ENCODE data around the gene POU2AF3. TPM values are rescaled to one million over a fixed set of nuclear protein-coding genes. Genes with fewer than 3 reads are reported as not detected.
A peak's percentile ranks its signal among the peaks of the same experiment; 100 is the strongest.
"Not testable (repeated sequence)": the region's sequence is repeated elsewhere in the genome, so short reads cannot be mapped to it uniquely, and the experiment has no call there.

Gene POU2AF3
- total and polyA plus RNA-seq, 8 donors = 1.1 to 15.7 (median 2.2) TPM

GRCh38 chr11:111310088-111310487 is 11.7 kb downstream of the POU2AF3 start:
- H3K27me3 ChIP-seq = no peaks in the 10 kb centered on the region
- intact Hi-C loops (cut with DNase I) = no loop called here
- no peak overlapping the region for H3K4me3 ChIP-seq
- 63 to 65% methylated on average over 3 of the region's 3 CpGs for WGBS, 2 donors
- peak overlapping the region in 2 of 4 donors; percentile 19 to 26 for H3K27ac ChIP-seq
- ATAC-seq = peak in 3 of 4 donors; percentile 13 to 67 (median 29)
- FAIRE-seq = no peak
- no peaks in the 10 kb centered on the region for H3K36me3 ChIP-seq
- DNase-seq = no peak
- TF ChIP-seq CTCF (IDR thresholded peaks at IDR 0.05) = no peak
- H3K9me3 ChIP-seq = no peaks in the 10 kb centered on the region
- peaks cover 4 to 35% (median 7%) of the 10 kb centered on the region in 3 donors for H3K4me1 ChIP-seq

- no peaks in the 10 kb centered on the region for H3K9me3 ChIP-seq
- H3K36me3 ChIP-seq = no peaks in the 10 kb centered on the region
- 79 to 84% methylated on average over 6 of the region's 6 CpGs for WGBS, 2 donors
- no peak for ATAC-seq
- H3K27ac ChIP-seq = peak overlapping the region in 2 of 4 donors; percentile 19 to 26
- no peak for DNase-seq
- FAIRE-seq = no peak
- no peaks in the 10 kb centered on the region for H3K27me3 ChIP-seq
- intact Hi-C loops (cut with DNase I) = no loop called here
- H3K4me3 ChIP-seq = no peak overlapping the region
- H3K4me1 ChIP-seq = peaks cover 4 to 35% (median 7%) of the 10 kb centered on the region in 3 donors
- TF ChIP-seq CTCF (IDR thresholded peaks at IDR 0.05) = no peak
Measured at GRCh38 chr11:111310723-111311122, 12.4 kb downstream of the POU2AF3 start.

GRCh38 chr11:111312076-111312475 is 13.7 kb downstream of the POU2AF3 start:
- no peak for TF ChIP-seq CTCF (IDR thresholded peaks at IDR 0.05)
- H3K36me3 ChIP-seq = no peaks in the 10 kb centered on the region
- H3K4me3 ChIP-seq = no peak overlapping the region
- H3K27ac ChIP-seq = no peak overlapping the region
- WGBS, 2 donors = 21 to 37% methylated on average over 1 of the region's 1 CpG
- H3K4me1 ChIP-seq = peaks cover 4 to 35% (median 7%) of the 10 kb centered on the region in 3 donors
- FAIRE-seq (no peak), ATAC-seq (no peak), DNase-seq (no peak)
- intact Hi-C loops (cut with DNase I) = no loop called here
- H3K9me3 ChIP-seq = no peaks in the 10 kb centered on the region
- H3K27me3 ChIP-seq = no peaks in the 10 kb centered on the region

GRCh38 chr11:111319296-111319695 is 20.9 kb downstream of the POU2AF3 start:
- no peak for TF ChIP-seq CTCF (IDR thresholded peaks at IDR 0.05)
- FAIRE-seq (no peak), DNase-seq (no peak), ATAC-seq (no peak)
- Histone ChIP-seq H3K4me1 (peaks cover 7 to 13% (median 11%) of the 10 kb centered on the region in 3 donors), H3K27me3 (no peaks in the 10 kb centered on the region), H3K4me3 (no peak overlapping the region), H3K27ac (no peak overlapping the region), H3K9me3 (no peaks in the 10 kb centered on the region), H3K36me3 (no peaks in the 10 kb centered on the region)
- 89 to 90% methylated on average over 6 of the region's 6 CpGs for WGBS, 2 donors
- intact Hi-C loops (cut with DNase I) = no loop called here

- H3K9me3 ChIP-seq; H3K36me3 ChIP-seq; intact Hi-C loops (cut with DNase I); FAIRE-seq; H3K4me3 ChIP-seq; ATAC-seq; DNase-seq; H3K27me3 ChIP-seq: not testable (repeated sequence)
- WGBS, 2 donors = 87 to 88% methylated on average over 6 of the region's 6 CpGs
- Histone ChIP-seq H3K4me1 (peaks cover 7 to 16% (median 11%) of the 10 kb centered on the region in 3 donors), H3K27ac (peak overlapping the region in 3 of 4 donors; percentile 36 to 53 (median 50))
Measured at GRCh38 chr11:111320199-111320598, 21.9 kb downstream of the POU2AF3 start.
